GM18498 (cell line): ENCODE measurements around the gene NDUFB10.

Source experiments
- ATAC-seq: cut with Tn5 transposase; IDR thresholded peaks from one replicate; pipeline ENCODE4 v1.9.1; 2021; ENCODE audit warnings: mild to moderate bottlenecking, moderate library complexity; ENCODE audit not compliant: unreplicated experiment

The NDUFB10 gene

DNA sequence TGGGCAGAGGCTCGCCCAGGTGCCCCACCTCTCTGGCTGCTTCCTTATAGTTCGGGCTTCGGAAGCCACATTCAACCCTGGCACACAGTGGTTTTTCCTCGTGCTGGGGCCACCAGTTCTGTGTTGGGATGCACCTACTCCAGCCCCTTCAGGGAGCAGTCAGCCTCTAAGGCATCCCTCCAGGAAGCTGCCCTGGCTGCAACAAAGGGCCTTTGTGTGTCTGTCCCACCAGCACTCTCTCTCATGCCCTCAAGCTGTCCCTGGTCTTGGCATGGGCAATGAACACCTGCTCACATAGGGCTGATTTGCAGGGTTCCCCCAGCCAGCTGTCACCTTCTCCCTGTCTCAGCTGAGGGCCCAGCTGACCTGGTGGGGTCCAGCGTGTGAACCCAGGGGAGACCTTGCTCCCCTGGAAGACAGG is 22.7 kb downstream of the NDUFB10 start:
- ATAC-seq = no peak

DNA sequence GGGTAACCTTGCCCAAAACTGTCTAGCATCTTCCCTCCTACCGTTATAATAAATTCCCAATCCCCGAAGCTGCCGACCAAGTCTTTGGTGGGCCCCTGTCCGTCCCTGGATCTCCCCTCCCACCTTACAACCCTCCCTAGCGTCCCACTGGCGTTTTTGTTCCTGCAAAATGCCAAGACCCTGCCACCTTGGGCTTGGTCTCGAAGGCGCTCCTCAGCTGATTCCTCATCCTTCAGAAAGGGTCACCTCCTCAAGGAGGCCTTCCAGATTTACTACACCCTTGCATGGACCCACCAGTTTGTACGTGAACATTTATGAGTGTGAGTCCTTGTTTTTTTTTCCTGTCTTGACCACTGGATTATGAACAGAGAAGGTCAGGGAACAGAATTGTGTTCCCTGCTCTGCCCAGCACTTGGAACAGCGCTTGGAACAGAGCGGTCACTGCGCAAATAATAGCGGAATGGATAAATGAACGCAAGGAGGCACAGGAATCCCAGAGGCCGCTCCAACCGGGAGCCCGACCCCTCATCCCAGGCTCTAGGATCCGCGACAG is 23.7 kb downstream of the NDUFB10 start:
- no peak for ATAC-seq

DNA sequence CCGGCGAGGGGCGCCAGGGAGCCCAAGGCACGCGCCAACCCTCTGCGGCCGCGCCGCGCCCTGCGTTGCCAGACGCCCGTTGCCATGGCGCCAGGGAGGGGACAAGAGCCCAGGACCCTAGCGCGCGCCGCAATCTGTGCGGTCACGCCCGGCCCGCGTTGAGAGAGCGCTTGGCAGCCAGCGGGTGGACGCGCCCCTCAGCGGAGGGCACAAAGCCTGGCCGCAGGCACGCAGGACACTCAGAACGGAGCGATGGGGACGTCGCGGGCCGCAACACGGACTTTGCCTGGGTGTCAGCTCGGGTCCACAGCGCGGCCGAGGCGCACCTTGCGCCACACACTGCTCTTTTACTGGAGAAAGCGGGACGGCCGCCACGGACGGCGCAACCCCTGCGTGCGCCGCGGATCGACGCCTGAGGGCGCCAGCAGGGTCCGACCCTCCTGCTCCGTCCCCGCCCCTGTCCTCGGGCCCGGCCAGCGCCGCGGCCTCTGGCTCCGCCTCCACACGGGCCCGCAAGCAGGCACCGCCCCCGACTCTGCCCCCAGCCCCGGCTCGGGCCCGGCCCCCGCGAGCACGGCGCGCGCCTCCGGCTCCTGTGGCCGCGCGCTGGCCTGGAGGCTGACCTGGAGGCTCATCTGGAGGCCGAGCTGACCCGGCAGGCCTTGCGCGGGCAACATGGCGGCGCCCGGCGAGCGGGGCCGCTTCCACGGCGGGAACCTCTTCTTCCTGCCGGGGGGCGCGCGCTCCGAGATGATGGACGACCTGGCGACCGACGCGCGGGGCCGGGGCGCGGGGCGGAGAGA is 24.4 kb downstream of the NDUFB10 start, which contains the start of gene GFER:
Gene GFER (plus strand): TSS at position 650 of the 803 bp plus-strand sequence. CDS start 26 bp downstream, at position 676.
- peak; percentile 80 for ATAC-seq

DNA sequence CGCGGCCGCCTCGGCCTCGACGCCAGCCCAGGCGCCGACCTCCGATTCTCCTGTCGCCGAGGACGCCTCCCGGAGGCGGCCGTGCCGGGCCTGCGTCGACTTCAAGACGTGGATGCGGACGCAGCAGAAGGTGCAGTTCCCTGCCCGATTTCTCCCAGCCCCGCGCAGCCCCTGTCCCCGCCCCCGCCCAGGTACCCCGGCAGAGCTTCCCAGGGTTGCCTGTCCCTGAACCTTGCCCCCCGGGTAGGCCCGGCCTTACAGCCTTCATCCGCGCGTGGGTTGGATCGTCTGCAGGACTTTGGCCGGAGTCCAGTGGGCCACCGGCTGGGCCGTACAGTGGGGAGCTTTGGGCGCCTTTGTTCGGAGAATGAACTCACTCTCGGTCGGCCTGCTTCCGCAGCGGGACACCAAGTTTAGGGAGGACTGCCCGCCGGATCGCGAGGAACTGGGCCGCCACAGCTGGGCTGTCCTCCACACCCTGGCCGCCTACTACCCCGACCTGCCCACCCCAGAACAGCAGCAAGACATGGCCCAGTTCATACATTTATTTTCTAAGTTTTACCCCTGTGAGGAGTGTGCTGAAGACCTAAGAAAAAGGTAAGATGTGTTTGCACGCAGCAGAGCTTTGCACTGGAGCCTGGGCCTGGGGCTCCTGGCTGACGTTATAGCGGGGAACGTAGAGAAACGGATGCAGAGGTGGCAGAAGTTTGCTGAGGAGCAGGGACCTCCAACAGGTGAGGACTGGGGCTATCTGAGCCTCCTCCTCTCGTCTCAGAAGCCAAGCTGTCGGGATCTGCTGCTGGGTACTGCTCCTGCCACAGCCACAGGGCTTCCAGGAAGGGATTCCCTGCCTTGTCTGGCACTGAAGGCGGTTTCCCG is 25.2 kb downstream of the NDUFB10 start:
- peak; percentile 4 for ATAC-seq

DNA sequence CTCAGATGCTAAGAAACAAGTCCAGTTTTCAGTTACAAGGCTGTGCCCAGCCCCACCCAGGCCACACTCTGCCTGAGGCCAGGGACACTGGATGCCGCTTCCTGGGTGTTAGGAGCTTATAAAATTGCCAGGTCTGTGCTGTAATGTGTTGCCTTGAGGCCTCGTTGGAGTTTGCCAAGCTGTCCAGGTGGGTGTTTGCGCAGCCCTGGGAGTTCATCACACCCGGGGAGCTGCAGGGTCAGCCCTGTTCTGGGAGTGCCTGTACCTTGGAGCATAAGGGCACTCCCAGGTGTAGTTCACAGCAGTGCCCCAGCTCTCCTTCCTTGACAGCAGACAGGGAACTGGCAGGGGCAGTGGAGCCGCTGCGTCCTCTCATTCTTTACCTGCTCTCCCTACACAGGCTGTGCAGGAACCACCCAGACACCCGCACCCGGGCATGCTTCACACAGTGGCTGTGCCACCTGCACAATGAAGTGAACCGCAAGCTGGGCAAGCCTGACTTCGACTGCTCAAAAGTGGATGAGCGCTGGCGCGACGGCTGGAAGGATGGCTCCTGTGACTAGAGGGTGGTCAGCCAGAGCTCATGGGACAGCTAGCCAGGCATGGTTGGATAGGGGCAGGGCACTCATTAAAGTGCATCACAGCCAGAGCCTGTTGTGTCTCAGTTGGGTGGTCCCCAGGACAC is 26.3 kb downstream of the NDUFB10 start:
- no peak for ATAC-seq

DNA sequence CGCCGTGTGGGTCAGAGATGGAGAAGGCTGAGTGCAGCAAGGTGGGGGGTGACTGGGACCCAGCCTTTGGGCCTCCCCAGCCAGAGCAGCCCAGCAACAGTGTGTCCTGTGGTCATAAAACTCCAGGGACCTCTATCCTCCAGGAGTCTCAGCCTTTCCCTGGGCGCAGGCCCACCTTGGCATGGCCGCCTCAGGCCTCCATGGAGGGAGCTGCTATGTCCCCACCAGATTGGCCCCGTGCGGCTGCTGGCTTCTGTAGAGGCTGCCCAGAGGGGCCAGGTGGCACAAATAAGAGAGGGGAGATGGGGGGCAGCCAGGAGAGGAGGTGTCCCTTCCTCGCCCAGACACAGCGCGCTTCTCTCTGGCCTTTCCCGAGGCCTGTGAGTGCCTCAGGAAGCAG is 27.9 kb downstream of the NDUFB10 start:
- ATAC-seq = no peak

DNA sequence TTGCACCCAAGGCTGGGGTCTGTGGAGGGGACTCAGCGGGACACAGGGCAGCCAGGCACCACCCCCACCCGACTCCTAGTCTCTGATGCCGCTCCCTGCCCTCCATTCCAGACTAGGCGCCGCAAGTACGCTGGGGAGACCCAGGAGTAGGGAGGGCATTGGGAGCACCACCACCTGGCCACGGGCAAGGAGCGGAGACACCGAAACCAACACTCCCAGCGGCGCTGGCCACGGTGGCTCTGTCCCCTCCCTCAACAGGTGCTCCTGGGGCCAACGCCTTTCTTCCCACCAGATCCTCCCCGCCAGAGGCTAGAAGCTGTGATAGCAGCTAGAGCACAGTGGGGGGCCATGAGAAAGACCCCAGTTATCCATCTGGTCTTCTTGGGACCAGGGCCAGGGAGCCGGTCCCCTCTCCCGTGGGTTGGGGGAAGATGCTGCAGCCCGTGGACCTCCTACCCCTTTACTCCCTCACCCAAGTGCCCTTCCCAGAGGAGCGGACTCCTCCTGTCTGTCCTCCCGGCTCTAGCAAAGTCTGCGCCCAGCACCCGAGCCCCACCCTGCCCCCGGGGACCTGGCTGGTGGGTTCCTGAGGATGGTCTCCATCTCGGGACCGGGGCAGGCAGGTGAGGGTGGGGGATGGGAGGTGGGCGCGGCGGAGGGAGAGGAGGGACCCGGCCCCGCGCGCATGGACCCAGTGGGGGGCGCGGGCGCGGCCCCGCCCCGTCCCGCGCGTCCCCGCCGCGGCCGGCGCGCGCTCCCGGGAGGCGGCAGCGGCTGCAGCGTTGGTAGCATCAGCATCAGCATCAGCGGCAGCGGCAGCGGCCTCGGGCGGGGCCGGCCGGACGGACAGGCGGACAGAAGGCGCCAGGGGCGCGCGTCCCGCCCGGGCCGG is 30.1 kb downstream of the NDUFB10 start, which contains the start of gene SYNGR3:
Gene SYNGR3 (plus strand): TSS at position 762 of the 892 bp plus-strand sequence. CDS start 133 bp downstream, outside the sequence.
- ATAC-seq = no peak

DNA sequence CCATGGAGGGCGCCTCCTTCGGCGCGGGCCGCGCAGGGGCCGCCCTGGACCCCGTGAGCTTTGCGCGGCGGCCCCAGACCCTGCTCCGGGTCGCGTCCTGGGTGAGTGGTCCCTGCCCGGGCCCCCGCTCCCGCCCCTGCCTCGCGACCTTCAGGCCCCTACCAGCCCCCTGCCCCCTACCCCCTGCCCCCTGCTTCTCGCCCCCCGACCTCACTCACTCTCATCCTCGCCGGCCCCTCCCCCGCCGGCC is 30.7 kb downstream of the NDUFB10 start:
- ATAC-seq = no peak

DNA sequence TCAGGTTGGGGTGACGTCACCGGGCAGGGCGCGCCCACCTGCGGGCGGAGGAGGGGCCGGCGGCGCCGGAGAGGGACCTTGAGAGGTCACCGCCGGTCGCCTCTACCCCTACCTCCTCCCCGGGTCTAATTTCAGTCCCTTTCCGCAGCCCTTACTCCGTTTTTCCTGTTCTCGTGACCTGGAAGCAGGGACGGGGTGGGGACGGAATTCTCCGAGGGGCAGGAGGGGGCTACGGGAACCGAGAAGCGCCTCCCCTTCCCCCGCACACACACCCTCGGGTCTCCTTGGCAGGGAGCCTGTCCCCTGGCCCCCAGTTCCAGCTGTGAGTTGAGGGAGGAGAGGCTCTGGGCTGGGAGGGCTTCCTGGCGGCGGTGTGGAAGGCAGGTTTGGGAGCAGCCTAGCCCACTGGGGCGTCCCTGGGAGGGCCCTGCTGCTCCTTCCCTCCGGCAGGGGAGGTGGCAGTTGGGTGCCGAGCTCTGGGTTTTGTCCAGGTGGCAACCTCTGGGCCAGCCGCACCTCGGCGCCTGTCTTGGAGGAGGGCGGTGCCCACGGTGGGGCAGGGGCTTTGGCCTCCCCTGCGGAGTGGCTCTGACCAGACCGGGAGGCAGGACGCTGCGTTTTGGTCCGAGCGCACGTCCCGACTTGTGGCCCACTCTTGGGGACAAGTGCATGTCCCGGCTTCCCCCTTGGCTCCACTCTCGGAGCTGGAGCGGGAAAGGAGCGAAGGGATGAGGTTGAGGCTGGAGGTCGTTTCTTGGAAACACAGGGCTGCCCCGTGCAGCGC is 31.2 kb downstream of the NDUFB10 start:
- ATAC-seq = peak; percentile 3

DNA sequence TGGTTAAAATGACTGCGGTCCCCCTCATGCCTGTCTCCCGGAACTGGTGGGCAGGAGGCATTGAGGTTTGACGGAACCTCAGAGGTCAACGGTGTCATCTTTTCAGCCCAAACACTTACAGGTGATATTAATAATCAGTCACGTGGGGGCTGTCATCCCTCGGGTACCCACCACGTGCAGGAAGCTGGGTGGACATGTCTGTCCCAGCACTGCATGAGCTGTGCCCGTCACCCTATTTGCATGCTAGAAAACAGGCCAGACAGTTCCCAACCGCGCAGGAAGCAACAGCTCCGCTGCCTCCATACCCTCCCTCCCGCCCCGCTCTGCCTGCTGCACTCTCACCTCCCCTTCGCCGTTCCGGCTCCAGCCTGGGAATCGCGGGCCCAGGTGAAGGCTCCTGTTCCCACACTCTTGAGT is 31.8 kb downstream of the NDUFB10 start:
- ATAC-seq = peak; percentile 50

DNA sequence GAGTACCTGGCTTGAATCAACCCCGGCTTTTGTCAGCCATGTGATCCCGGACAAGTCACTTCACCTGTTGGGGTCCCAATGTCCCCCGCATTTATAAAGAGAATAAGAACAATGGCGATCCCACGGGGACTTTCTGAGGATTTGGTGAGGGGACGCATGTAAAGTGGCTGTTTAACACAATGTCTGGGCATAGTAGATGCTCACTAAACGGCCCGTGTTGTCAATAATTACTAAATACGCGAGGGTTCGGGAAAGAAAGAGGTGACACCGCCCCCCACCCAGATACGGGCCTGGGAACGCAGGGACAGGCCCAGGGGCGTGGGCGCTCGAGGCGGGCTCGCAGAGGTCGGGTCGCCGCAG is 32.2 kb downstream of the NDUFB10 start:
- no peak for ATAC-seq

DNA sequence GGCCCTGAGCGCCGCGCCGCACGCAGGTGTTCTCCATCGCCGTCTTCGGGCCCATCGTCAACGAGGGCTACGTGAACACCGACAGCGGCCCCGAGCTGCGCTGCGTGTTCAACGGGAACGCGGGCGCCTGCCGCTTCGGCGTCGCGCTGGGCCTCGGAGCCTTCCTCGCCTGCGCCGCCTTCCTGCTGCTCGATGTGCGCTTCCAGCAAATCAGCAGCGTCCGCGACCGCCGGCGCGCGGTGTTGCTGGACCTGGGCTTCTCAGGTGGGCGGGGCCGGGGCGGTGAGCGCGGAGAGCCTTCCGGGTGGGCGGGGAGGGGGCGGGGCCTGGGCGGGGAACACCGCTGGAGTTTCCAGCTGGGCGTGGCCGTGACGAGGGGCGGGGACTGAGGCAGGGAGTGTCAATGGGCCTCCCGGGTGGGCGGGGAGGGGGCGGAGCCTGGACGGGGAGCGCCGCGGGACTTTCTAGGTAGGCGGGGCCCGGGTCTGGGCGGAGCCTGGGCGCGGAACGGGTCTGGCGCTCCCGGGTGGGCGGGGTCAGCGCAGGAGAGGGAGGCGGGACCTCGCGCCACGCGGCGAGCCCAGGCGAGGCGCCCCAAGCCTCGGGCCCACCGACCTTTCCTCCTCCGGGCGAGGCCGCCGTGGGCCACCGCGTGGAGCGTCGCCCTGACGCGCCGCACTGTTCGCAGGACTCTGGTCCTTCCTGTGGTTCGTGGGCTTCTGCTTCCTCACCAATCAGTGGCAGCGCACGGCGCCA is 32.8 kb downstream of the NDUFB10 start:
- ATAC-seq = peak; percentile 49

DNA sequence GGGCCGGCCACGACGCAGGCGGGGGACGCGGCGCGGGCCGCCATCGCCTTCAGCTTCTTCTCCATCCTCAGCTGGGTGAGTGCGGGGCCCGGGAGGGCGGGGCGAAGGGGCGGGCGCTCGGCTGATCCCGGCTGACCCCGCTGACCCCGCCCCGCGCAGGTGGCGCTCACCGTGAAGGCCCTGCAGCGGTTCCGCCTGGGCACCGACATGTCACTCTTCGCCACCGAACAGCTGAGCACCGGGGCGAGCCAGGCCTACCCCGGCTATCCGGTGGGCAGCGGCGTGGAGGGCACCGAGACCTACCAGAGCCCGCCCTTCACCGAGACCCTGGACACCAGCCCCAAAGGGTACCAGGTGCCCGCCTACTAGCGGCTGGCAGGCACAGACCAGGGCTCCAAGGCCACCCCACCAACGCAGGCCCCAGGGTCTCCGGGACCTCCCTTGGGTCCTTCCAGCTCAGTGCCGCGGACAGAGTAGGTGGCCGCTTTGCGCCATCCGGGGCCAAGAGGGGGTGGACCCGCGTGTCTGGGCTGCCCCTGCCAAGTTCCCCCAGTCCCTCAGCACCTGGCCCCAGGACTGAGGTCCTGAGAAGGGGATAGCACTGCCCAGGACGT is 33.5 kb downstream of the NDUFB10 start:
- no peak for ATAC-seq

DNA sequence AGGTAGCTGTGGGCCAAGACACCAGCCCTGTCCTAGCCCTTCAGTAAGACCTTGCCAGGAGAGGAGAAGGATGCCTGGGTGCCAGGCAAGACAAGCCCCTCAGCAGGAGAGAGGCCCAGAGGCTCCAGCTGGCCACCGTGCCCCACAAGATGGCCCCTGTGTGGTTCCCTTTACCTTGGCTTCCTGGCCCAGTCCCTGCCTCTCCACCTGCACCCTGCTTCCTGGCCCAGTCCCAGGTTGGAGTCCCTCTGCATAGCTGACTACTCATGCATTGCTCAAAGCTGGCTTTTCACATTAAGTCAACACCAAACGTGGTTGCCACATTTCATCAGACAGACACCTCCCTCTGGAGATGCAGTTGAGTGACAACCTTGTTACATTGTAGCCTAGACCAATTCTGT is 34.4 kb downstream of the NDUFB10 start:
- ATAC-seq = no peak

DNA sequence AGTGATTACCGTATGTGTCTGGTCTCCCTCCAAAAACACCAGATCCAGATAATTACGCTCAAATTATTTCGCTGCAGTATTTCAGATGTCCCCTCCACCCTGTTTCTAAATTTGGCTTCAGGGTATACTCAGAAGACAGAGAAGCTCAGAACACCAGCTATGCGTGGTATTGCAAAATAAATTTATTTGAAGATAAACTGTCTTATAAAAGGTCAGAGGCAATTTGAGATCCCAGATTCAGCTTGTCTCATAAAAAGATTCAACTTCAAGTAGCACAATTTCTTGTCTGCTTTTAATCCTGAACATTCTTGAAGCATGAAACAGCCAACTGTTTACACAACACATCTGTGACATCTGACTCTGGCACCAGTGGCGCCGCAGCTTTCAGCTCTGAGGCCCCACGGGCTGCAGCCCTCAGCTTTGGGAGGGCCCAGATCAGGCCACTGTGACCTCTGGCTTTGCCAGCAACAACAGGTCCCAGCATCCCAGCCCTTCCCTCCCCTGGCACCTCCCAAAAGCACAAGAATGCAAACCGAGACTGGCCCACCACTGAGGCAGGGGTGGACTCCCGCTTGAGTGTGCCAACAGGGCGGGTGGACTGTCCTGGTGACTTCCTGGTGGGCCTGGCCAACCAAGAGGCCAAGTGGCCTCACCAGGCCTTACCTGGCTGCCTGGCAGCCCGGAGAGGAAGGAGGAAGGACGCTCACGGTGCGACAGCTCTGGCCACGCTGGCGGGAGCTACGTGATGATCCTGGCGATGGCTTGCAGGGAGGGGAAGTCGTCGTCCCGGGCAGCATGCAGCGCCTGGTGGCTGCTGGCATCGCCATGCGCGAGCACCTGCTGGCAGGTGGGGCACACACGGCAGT is 38.4 kb downstream of the NDUFB10 start:
- ATAC-seq = no peak

DNA sequence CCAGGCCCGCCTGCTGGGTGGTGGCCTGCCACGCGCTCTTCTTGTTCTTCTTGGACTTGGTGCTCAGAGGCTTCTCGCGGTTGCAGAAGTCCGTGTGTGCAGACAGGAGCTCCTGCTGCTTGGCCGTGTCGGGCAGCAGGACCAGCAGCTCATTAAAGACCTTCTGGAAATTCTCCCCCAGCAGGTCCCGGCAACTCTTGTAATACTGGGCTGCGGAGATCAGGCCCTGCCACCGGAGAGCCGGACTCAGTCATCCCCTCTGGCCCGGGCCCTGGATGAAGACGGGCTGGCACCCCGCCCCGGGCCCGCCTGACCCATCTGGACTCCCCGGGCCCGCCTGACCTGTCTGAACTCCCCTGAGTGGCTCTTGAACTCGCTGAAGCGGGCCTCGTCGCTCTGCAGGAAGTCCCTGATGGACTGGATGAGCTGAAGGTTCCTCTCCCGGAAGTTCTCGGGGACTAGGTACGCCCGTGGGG is 39.1 kb downstream of the NDUFB10 start:
- no peak for ATAC-seq
